Chondrocyte (in vitro differentiated cells): ENCODE data around the gene LPCAT2. TPM values are rescaled to one million over a fixed set of nuclear protein-coding genes. Genes with fewer than 3 reads are reported as not detected.

ENCODE experiments used
- DNase-seq: peaks from one replicate; pipeline ENCODE4 v3.0.0; 2021; ENCODE audit warnings: mixed read lengths, low spot score
- H3K27ac Mint-ChIP-seq: one replicate; pipeline ENCODE4 v1.8.0; 2021; ENCODE audit warnings: mild to moderate bottlenecking, moderate library complexity, mixed read lengths; ENCODE audit not compliant: unreplicated experiment
- H3K27me3 Mint-ChIP-seq: 2 replicates; pipeline ENCODE4 v1.8.0; 2021; ENCODE audit warnings: low read depth, mixed read lengths
- H3K36me3 Mint-ChIP-seq: 2 replicates; pipeline ENCODE4 v1.8.0; 2021; ENCODE audit warnings: low read depth, mixed read lengths
- H3K4me1 Mint-ChIP-seq: 2 replicates; pipeline ENCODE4 v1.8.0; 2021; ENCODE audit warnings: low read depth, mild to moderate bottlenecking, mixed read lengths
- H3K4me3 Mint-ChIP-seq: one replicate; pipeline ENCODE4 v1.8.0; 2021; ENCODE audit warnings: mild to moderate bottlenecking, moderate library complexity, mixed read lengths; ENCODE audit not compliant: unreplicated experiment
- H3K9me3 Mint-ChIP-seq: 2 replicates; pipeline ENCODE4 v1.8.0; 2021; ENCODE audit warnings: low read depth, mixed read lengths
- CTCF ChIP-seq: fragments of 200-600 bp; sonication (generic); IDR thresholded peaks from 2 replicates; pipeline ENCODE4 v1.5.0; 2021; ENCODE audit warnings: antibody characterized with exemption, mild to moderate bottlenecking, moderate library complexity
- total RNA-seq: library from RNA; stranded (reverse); gene quantifications from 3 replicates; pipeline ENCODE4 v1.2.1, GENCODE V29; 2021

The LPCAT2 gene
- total RNA-seq, 1 donor from 2014 or later: 17.4 TPM

GRCh38 chr16:55466209-55466608 is 42.7 kb upstream of the LPCAT2 start:
- no peak overlapping the region for H3K27ac Mint-ChIP-seq
- no peak overlapping the region for H3K4me3 Mint-ChIP-seq
- no peak for DNase-seq
- no peaks in the 10 kb centered on the region for H3K36me3 Mint-ChIP-seq
- H3K27me3 Mint-ChIP-seq: peaks cover 10% of the 10 kb centered on the region
- peaks cover 11% of the 10 kb centered on the region for H3K4me1 Mint-ChIP-seq
- no peaks in the 10 kb centered on the region for H3K9me3 Mint-ChIP-seq
- no peak for TF ChIP-seq CTCF

- peaks cover 25% of the 10 kb centered on the region for H3K4me1 Mint-ChIP-seq
- no peak overlapping the region for H3K27ac Mint-ChIP-seq
- H3K36me3 Mint-ChIP-seq: no peaks in the 10 kb centered on the region
- no peak for TF ChIP-seq CTCF
- H3K4me3 Mint-ChIP-seq: no peak overlapping the region
- no peaks in the 10 kb centered on the region for H3K9me3 Mint-ChIP-seq
- DNase-seq: no peak
- peaks cover 5% of the 10 kb centered on the region for H3K27me3 Mint-ChIP-seq
These were observed 41.0 kb upstream of the LPCAT2 start for GRCh38 chr16:55467898-55468297.

GRCh38 chr16:55468352-55468990 is 40.4 kb upstream of the LPCAT2 start:
- Mint-ChIP-seq H3K36me3 (no peaks in the 10 kb centered on the region), H3K9me3 (no peaks in the 10 kb centered on the region), H3K4me1 (peaks cover 27% of the 10 kb centered on the region), H3K27ac (no peak overlapping the region), H3K27me3 (peaks cover 5% of the 10 kb centered on the region), H3K4me3 (no peak overlapping the region)
- no peak for TF ChIP-seq CTCF
- DNase-seq: no peak

GRCh38 chr16:55469821-55470532 is 38.9 kb upstream of the LPCAT2 start:
- no peak for DNase-seq
- Mint-ChIP-seq H3K27me3 (peaks cover 3% of the 10 kb centered on the region), H3K4me3 (no peak overlapping the region), H3K9me3 (no peaks in the 10 kb centered on the region), H3K27ac (peak overlapping the region; percentile 36), H3K36me3 (no peaks in the 10 kb centered on the region), H3K4me1 (peaks cover 27% of the 10 kb centered on the region)
- no peak for TF ChIP-seq CTCF

- peaks cover 27% of the 10 kb centered on the region for H3K4me1 Mint-ChIP-seq
- no peaks in the 10 kb centered on the region for H3K9me3 Mint-ChIP-seq
- peak overlapping the region; percentile 78 for H3K27ac Mint-ChIP-seq
- no peak for TF ChIP-seq CTCF
- H3K4me3 Mint-ChIP-seq: no peak overlapping the region
- peaks cover 3% of the 10 kb centered on the region for H3K27me3 Mint-ChIP-seq
- no peak for DNase-seq
- H3K36me3 Mint-ChIP-seq: no peaks in the 10 kb centered on the region
These were observed 38.1 kb upstream of the LPCAT2 start for GRCh38 chr16:55470533-55471371.
